ENCODE results near the gene SYTL3.

Gene SYTL3

DNA sequence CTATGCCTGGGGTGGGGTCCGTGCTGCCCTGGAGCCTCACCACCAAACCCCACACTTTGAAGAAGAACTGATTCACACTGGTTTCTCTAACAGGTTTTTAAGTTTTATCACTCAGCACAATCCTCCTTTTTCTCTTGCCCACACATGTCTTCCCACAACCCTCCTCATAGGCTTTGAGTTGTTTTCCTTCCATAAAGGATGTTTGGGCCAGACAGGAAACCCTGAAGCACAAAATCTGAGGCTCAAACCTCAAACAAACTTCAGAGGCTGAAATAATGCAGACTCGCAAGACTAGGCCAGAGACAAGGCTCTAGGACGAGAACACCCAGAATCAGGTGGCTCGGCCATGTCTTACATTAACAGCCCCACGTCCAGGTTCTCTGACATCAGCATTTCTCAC is 134.0 kb downstream of the SYTL3 start:
- TF ChIP-seq, protein P1, sequence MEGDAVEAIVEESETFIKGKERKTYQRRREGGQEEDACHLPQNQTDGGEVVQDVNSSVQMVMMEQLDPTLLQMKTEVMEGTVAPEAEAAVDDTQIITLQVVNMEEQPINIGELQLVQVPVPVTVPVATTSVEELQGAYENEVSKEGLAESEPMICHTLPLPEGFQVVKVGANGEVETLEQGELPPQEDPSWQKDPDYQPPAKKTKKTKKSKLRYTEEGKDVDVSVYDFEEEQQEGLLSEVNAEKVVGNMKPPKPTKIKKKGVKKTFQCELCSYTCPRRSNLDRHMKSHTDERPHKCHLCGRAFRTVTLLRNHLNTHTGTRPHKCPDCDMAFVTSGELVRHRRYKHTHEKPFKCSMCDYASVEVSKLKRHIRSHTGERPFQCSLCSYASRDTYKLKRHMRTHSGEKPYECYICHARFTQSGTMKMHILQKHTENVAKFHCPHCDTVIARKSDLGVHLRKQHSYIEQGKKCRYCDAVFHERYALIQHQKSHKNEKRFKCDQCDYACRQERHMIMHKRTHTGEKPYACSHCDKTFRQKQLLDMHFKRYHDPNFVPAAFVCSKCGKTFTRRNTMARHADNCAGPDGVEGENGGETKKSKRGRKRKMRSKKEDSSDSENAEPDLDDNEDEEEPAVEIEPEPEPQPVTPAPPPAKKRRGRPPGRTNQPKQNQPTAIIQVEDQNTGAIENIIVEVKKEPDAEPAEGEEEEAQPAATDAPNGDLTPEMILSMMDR (IDR thresholded peaks at IDR 0.05; ENCODE audit: low read depth, low read length) = no peak
- no peak for DNase-seq (ENCODE audit: low read depth in 2 of 2)

DNA sequence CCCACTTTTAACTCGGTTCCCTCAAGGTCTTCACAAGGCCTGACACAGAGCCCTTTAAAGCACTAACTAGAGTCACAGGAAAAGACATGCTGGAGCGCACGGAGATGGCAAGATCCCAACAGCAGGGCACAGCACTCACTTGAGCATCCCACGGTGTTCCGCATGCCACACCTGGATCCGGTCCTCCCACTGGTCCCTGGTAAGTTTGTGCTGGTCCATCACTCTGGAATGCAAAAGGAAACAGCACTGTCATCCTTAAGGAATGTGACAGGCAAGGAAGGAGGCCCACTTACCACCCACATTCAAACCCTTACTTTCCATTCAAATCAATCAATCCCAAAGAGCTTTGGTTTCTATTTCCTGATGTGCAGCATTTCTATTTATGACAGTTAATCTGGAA is 134.7 kb downstream of the SYTL3 start:
- peak in 1 of 2 donors; percentile 65 for DNase-seq (ENCODE audit: low read depth in 2 of 2)
- TF ChIP-seq, protein P1 (IDR thresholded peaks at IDR 0.05; ENCODE audit: low read depth, low read length) = no peak

More for the DNA sequence above, 134.0 kb downstream of the SYTL3 start:
- H3K4me3 ChIP-seq (replicated peaks in 1 of 2; ENCODE audit: low read depth in 2 of 2, low read length in 2 of 2) = no peak overlapping the region

DNA sequence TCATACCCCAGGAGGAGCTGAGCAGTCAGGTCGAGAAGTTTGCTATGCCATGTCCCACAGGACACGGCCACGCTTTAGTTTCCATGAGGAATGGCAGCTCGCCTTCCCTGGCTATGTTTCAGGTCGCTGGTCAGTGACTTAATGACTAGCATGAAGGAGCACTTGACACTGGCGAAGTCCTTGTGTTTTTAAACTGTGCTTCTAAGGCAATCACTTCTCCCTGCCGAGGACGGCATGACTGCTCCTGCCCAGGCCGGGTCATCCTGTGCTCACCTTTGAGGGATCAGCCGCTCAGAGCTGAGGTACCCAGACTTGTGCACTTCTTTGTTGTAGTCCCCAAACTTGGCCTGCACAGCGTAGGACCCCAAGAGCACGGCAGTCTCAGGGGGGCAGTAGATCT is 135.2 kb downstream of the SYTL3 start:
- DNase-seq (ENCODE audit: low read depth in 2 of 2) = no peak
- TF ChIP-seq, protein P1 (IDR thresholded peaks at IDR 0.05; ENCODE audit: low read depth, low read length) = no peak
- no peak overlapping the region for H3K4me3 ChIP-seq (replicated peaks in 1 of 2; ENCODE audit: low read depth in 2 of 2, low read length in 2 of 2)

More for the DNA sequence above, 134.7 kb downstream of the SYTL3 start:
- no peak overlapping the region for H3K4me3 ChIP-seq (replicated peaks in 1 of 2; ENCODE audit: low read depth in 2 of 2, low read length in 2 of 2)

DNA sequence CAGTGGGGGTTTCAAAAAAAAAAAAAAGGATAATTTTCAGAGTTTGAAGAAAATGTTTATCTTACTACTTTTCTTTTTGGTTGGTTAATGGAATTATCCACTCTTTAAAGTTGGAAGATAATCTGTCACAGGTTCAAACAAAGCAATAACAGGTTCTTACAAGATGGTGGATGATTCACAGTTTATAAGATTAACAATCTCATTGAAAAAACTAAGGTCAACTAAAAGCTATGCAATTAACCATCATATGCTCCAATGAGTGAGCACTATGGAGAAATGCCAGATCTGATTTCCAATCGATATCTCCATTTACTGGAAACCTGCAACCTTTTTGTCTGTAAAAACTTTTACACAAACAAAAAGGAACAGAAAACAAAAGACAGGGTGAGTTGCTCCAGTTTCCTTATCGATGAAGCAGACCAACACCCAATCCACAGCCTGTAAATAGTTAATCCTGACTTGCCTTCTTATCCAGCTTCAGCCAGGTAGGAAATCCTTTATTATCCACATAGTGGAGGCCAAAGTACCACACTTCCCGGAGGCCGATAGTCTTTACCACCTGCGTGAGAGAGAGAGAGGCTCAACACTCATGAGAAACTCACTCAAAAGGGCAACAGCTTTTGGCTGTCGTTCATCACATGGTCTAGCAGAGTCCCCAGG is 136.9 kb downstream of the SYTL3 start:
- TF ChIP-seq, protein P1 (IDR thresholded peaks at IDR 0.05; ENCODE audit: low read depth, low read length) = no peak
- no peak overlapping the region for H3K4me3 ChIP-seq (replicated peaks in 1 of 2; ENCODE audit: low read depth in 2 of 2, low read length in 2 of 2)
- DNase-seq (ENCODE audit: low read depth in 2 of 2) = no peak

DNA sequence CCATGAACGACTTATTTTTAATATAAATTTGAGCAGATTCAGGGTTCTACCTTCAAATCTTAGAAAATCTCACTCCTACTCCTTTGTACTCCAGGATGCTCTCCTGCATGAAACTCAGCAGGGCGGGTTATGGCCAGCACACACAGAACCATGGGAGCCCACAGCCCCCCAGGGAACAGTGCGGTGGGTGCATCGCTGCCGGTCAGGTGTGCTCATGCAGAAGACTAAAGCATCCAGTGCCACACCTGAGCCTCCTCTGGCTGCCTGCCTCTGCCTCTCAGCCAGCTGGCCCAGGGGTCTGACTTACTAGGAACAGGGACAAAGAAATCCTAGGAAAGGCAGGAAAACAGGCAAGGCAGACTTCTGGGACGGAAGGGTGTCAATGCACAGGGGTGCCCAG is 137.5 kb downstream of the SYTL3 start:
- TF ChIP-seq, protein P1 (IDR thresholded peaks at IDR 0.05; ENCODE audit: low read depth, low read length) = no peak

DNA sequence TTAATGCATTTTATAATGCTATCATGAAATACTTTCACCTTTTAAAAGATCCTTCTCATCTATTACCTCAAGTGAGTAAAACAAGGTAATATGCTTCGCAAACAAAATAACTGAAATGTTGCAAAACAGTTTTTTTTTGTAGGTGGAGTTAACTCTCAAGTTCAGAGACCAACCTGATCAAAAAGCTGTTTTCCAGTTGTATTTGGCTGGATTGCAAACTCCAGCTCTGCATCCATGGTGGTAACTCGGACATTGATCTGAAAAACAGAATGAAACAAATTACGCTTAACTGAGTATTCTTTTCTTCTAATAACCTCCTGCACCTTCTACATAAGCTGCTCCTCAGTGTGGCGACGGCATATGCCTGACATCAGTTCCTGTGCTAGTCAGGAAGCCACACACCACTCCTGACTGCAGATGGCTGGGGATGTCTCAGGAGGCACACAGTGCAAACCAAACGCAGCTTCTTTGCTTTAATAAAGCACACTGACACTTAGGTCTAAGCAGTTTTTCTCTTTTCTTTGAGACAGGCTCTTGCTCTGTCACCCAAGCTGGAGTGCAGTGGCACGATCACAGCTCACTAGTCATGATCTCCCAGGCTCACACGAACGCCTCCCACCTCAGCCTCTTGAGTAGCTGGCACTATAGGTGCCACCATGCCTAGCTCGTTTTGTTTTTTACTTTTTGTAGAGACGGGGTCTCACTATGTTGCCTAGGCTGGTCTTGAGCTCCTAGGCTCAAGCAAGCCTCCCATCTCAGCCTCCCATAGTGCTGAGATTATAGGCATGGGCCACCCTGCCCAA is 139.5 kb downstream of the SYTL3 start:
- no peak overlapping the region for H3K4me3 ChIP-seq (replicated peaks in 1 of 2; ENCODE audit: low read depth in 2 of 2, low read length in 2 of 2)
- DNase-seq (ENCODE audit: low read depth in 2 of 2) = no peak
- TF ChIP-seq, protein P1 (IDR thresholded peaks at IDR 0.05; ENCODE audit: low read depth, low read length) = no peak

More for the DNA sequence above, 137.5 kb downstream of the SYTL3 start:
- no peak overlapping the region for H3K4me3 ChIP-seq (replicated peaks in 1 of 2; ENCODE audit: low read depth in 2 of 2, low read length in 2 of 2)
- no peak for DNase-seq (ENCODE audit: low read depth in 2 of 2)
